ENCODE results near the gene APOBEC3A.

The APOBEC3A gene

DNA sequence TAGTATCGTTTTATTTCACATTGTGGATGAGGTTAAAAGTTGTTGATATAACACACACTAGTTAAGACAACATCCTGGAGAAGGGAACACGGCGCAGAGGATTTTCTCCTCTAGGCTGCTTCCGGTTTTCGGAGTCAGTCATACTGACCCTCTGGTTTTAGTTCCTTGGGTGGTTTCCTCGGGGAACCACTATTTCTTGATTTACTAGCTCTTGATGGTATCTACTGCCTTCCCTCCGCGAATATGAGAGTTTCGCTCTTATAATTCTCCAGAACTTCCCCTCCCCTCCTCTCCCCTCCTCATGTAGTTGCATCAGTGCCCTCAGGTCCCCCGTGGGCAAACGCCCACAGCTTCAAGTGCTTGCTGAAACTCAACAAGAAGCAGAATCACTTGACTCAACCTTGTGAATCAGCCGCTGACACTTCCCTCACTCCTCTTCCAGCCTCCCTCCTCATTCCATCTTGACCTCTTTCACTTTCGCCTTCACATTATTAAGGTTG lies 15.9 kb upstream of the APOBEC3A start:
- TF ChIP-seq FOXP2 (optimal IDR thresholded peaks at IDR 0.05; ENCODE audit: borderline replicate concordance, extremely low read depth, extremely low read length, insufficient read depth), result no peak
- no peak for TF ChIP-seq TAF1 (IDR thresholded peaks at IDR 0.05; ENCODE audit: borderline replicate concordance, insufficient read depth, low read length)
- TF ChIP-seq POLR2AphosphoS5 (IDR thresholded peaks at IDR 0.05; ENCODE audit: low read depth, low read length), result no peak
- TF ChIP-seq, protein P1, sequence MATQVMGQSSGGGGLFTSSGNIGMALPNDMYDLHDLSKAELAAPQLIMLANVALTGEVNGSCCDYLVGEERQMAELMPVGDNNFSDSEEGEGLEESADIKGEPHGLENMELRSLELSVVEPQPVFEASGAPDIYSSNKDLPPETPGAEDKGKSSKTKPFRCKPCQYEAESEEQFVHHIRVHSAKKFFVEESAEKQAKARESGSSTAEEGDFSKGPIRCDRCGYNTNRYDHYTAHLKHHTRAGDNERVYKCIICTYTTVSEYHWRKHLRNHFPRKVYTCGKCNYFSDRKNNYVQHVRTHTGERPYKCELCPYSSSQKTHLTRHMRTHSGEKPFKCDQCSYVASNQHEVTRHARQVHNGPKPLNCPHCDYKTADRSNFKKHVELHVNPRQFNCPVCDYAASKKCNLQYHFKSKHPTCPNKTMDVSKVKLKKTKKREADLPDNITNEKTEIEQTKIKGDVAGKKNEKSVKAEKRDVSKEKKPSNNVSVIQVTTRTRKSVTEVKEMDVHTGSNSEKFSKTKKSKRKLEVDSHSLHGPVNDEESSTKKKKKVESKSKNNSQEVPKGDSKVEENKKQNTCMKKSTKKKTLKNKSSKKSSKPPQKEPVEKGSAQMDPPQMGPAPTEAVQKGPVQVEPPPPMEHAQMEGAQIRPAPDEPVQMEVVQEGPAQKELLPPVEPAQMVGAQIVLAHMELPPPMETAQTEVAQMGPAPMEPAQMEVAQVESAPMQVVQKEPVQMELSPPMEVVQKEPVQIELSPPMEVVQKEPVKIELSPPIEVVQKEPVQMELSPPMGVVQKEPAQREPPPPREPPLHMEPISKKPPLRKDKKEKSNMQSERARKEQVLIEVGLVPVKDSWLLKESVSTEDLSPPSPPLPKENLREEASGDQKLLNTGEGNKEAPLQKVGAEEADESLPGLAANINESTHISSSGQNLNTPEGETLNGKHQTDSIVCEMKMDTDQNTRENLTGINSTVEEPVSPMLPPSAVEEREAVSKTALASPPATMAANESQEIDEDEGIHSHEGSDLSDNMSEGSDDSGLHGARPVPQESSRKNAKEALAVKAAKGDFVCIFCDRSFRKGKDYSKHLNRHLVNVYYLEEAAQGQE (IDR thresholded peaks at IDR 0.05; ENCODE audit: insufficient read depth in 1 of 2, low read depth in 2 of 2, low read length in 2 of 2), result no peak

DNA sequence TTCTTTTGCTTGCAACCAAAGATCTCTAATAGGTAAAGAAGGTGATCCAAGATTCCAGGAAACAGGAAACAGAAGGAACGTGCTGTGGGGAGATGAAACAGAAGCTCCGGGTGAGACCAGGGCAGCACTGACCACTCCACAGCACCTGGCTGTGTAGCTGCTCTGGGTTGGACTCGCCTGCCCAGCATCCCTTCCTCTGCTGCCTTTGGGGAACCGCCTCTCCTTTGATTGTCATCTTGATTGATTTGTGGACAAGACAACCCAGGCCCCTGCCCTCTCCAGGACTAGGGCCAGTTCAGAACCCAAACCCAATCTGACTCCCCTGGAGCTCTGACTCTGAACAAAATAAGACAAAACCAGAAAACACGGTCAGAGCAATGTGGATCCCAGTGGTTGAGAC lies 14.7 kb upstream of the APOBEC3A start:
- TF ChIP-seq SIN3A (IDR thresholded peaks at IDR 0.05; ENCODE audit: borderline replicate concordance, insufficient read depth, low read length) (no peak), TAF1 (IDR thresholded peaks at IDR 0.05; ENCODE audit: borderline replicate concordance, insufficient read depth, low read length) (no peak), POLR2AphosphoS5 (IDR thresholded peaks at IDR 0.05; ENCODE audit: low read depth, low read length) (no peak), FOXP2 (optimal IDR thresholded peaks at IDR 0.05; ENCODE audit: borderline replicate concordance, extremely low read depth, extremely low read length, insufficient read depth) (no peak)
- TF ChIP-seq, protein P1 (IDR thresholded peaks at IDR 0.05; ENCODE audit: insufficient read depth in 1 of 2, low read depth in 2 of 2, low read length in 2 of 2), result no peak

DNA sequence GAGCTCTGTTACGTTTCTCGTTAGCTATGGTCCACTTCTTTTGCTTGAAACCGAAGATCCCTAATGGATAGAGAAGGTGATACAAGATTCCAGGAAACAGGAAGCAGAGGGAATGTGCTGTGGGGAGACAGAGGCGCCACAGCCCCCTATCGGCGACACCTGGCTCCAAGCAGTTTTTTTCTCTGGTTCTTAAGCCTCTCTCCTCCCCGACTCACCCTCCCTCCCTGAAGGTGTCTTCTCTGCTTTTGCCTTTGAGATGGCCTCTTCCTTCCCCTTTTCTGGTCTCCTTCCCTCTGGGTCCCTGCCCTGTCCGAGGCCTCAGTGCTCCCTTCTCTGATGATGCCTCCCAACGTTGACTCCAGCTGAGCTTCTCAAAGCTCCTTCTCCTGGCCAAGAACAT lies 14.2 kb upstream of the APOBEC3A start:
- TF ChIP-seq SIN3A (IDR thresholded peaks at IDR 0.05; ENCODE audit: borderline replicate concordance, insufficient read depth, low read length), result no peak
- TF ChIP-seq, protein P1 (IDR thresholded peaks at IDR 0.05; ENCODE audit: insufficient read depth in 1 of 2, low read depth in 2 of 2, low read length in 2 of 2), result no peak
- no peak for TF ChIP-seq POLR2AphosphoS5 (IDR thresholded peaks at IDR 0.05; ENCODE audit: low read depth, low read length)
- no peak for TF ChIP-seq FOXP2 (optimal IDR thresholded peaks at IDR 0.05; ENCODE audit: borderline replicate concordance, extremely low read depth, extremely low read length, insufficient read depth)
- no peak for TF ChIP-seq TAF1 (IDR thresholded peaks at IDR 0.05; ENCODE audit: borderline replicate concordance, insufficient read depth, low read length)

DNA sequence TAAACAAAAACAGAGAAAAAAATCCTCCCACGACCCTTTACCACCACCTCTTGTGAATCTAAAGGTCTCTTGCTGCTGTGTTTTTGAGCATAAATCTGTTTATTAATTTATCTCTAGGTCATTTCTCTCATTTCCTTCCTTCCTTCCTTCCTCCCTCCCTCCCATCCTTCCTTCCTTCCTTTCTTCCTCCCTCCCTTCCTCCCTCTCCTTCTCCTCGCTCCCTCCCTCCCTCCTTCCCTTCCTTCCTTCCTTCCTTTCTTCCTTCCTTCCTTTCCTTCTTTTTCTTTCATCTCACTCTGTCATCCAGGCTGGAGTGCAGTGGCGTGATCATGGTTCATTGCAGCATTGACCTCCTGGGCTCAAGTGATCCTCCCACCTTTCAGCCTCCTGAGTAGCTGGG lies 13.5 kb upstream of the APOBEC3A start:
- TF ChIP-seq FOXP2 (optimal IDR thresholded peaks at IDR 0.05; ENCODE audit: borderline replicate concordance, extremely low read depth, extremely low read length, insufficient read depth), result no peak
- TF ChIP-seq SIN3A (IDR thresholded peaks at IDR 0.05; ENCODE audit: borderline replicate concordance, insufficient read depth, low read length), result no peak
- TF ChIP-seq TAF1 (IDR thresholded peaks at IDR 0.05; ENCODE audit: borderline replicate concordance, insufficient read depth, low read length), result no peak

DNA sequence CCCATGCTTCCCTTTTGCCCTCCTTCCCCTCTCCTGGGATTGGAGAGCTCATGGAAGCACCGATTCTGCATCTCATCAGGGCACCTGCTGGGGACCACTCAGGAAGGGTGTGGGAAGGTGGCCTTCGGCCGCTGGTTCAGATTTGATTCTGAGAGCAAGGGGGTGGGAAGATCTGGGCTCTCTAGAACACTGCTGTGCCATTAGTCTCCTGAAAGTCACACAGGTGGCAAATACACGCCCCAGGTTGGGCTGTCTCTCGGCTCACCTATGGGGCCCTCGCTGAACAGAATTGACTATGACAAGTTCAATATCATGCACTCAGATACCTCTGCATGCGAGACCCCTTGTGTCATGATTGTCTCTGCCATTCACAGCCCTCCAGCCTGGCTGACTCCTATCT lies 12.8 kb upstream of the APOBEC3A start:
- TF ChIP-seq TAF1 (IDR thresholded peaks at IDR 0.05; ENCODE audit: borderline replicate concordance, insufficient read depth, low read length), result no peak
- TF ChIP-seq SIN3A (IDR thresholded peaks at IDR 0.05; ENCODE audit: borderline replicate concordance, insufficient read depth, low read length), result no peak
- TF ChIP-seq POLR2AphosphoS5 (IDR thresholded peaks at IDR 0.05; ENCODE audit: low read depth, low read length), result no peak
- no peak for TF ChIP-seq FOXP2 (optimal IDR thresholded peaks at IDR 0.05; ENCODE audit: borderline replicate concordance, extremely low read depth, extremely low read length, insufficient read depth)
- TF ChIP-seq, protein P1 (IDR thresholded peaks at IDR 0.05; ENCODE audit: insufficient read depth in 1 of 2, low read depth in 2 of 2, low read length in 2 of 2), result no peak
